NCI-H1694 (cell line): ENCODE measurements around the gene HSPH1.
"Not testable (repeated sequence)": the region's sequence is repeated elsewhere in the genome, so short reads cannot be mapped to it uniquely, and the experiment has no call there.

Experiments
- DNase-seq: peaks from one replicate; lab custom pipeline; 2025; lab: John Stamatoyannopoulos, UW

HSPH1 gene

GRCh38 chr13:31131470-31131961 lies 30.2 kb downstream of the HSPH1 start:
- no peak for DNase-seq

GRCh38 chr13:31129419-31129818 lies 32.3 kb downstream of the HSPH1 start:
- DNase-seq, result no peak

GRCh38 chr13:31124204-31124603 lies 37.5 kb downstream of the HSPH1 start:
- DNase-seq, result no peak

DNA sequence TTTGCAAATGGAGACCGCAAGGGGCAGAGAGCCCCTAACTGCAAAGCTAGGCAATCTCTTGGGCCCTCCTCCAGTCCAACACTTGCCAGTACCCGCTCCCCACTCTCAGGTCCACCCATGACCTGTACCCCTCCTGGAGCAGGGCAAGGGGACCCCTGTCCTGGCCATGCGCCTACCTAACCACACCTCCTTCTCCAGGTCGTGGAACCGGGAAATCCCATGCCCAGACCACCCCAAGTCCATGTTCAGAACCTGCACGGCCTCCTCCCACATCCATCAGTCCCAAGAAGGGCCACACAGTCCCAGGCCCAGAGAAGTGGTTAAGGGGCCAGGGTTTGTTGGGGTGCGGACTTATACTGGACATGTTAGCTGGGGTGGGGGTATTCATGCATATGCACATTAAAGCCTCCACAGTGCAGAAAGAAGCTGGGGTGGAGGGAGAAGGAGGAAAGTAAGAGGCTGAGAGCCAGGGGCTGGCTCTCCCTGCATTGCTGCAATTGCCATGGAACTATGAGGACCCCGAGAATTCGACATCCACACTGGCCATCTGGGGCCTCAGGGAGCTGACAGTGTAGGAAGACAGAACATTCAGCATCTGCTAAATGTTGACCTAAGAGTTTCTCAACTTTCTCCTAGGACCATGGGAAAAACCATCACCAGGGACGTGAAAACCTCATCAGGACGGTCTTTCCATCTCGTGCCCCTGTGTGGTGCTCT lies 39.0 kb downstream of the HSPH1 start:
- DNase-seq, result no peak

GRCh38 chr13:31122143-31122542 lies 39.6 kb downstream of the HSPH1 start:
- DNase-seq, result no peak

GRCh38 chr13:31121379-31122140 lies 40.1 kb downstream of the HSPH1 start:
- DNase-seq, result no peak

- no peak for DNase-seq
These were observed 41.6 kb downstream of the HSPH1 start for GRCh38 chr13:31119966-31120700.

DNA sequence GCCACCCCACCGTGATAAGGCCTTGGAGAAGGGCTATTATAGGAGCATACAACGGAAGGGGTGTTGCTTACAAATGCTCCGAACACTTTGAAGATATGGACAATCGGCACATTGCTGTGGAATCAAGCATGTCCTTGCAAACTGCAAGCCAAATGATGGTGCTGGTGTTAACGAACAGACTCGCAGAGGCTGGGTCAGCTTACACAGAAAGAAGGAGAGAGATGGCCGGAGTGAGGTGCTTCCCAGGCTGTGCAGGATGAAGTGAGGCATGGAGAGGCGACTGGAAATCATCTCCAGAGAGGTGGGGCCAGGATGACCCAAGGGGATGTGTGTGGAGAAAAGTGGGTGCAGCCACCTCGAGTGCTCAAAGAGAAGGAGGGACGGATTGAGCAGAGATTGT lies 42.2 kb downstream of the HSPH1 start:
- no peak for DNase-seq

GRCh38 chr13:31116224-31116623 lies 45.5 kb downstream of the HSPH1 start:
- no peak for DNase-seq

DNA sequence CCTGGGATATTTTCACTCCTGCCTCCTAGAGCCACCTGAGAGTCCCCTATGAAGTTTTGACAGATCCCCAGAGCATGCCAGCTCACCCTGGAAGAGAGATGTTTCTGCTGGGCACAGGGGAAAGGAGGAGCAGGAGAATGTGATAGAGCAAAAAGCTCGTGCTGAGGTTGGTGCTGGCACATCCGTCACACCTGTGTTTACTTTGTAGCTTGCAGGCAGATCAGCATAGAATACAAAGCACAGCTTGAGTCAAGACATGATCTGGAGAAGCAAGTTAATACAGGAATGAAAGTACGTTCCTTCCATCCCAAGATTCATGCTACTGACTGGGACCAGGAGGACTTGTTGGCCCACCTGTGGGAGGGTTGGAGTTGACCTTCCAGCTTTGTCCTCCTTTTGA lies 46.1 kb downstream of the HSPH1 start:
- no peak for DNase-seq

DNA sequence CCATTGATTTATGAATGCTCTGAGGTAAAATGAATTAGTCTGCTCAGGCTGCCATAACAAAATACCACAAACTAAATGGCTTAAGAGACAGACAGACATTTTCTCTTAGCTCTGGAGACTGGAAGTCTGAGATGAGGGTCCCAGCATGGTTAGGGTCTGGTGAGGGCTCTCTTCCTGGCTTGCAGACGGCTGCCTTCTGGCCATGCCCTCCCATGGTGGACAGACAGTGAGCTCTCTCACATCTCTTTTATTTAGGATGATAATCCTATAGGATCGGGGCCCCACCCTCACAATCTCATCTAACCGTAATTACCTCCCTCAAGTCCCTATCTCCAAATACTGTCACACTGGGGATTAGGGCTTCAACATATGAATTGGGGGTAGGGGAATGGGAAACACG lies 47.1 kb downstream of the HSPH1 start:
- DNase-seq, result no peak

DNA sequence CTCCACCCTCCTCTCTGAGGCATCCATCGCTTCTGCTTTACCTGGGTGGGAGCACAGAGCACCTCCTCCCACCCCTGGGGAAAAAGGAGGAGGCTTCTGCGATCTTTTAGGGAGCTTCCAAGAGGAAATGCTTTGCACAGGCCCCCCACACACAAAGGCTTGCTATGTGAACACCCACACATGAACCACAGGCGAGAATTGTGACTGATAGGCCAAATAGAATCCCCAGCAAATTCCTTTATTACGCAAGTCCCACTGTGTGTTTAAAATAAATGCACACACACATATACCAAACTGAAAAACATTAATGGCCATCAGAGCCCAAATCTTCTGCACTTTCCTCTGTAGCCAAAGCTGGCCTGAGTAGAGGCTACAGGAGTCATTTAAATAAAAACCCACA lies 50.6 kb downstream of the HSPH1 start:
- DNase-seq, result no peak

GRCh38 chr13:31110617-31111016 lies 51.1 kb downstream of the HSPH1 start:
- no peak for DNase-seq

GRCh38 chr13:31110169-31110568 lies 51.5 kb downstream of the HSPH1 start:
- DNase-seq, result no peak

DNA sequence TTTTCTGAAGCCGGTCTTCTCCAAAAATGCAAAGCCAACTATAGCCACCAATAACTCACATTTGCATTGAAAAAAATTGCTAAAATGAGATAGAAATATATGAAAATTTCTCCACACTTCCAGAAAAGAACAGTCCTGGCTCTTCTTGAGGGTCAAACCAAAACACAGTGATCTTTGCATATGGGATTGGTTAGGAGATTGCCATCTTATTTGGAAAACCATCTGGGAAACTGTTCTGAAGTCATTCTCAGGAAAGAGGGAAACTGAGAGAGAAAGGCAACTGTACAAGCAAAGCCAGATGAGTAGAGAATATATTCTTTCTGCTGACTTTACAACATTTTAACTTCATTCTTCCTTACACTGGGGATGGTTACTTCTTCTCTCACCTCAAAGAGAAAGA lies 54.6 kb downstream of the HSPH1 start:
- DNase-seq, result no peak

GRCh38 chr13:31105856-31106255 lies 55.8 kb downstream of the HSPH1 start:
- no peak for DNase-seq

GRCh38 chr13:31105020-31105795 lies 56.5 kb downstream of the HSPH1 start:
- DNase-seq, result no peak

- no peak for DNase-seq
These were observed 58.8 kb downstream of the HSPH1 start for GRCh38 chr13:31102905-31103304.

GRCh38 chr13:31101472-31102170 lies 60.1 kb downstream of the HSPH1 start:
- DNase-seq, result no peak

DNA sequence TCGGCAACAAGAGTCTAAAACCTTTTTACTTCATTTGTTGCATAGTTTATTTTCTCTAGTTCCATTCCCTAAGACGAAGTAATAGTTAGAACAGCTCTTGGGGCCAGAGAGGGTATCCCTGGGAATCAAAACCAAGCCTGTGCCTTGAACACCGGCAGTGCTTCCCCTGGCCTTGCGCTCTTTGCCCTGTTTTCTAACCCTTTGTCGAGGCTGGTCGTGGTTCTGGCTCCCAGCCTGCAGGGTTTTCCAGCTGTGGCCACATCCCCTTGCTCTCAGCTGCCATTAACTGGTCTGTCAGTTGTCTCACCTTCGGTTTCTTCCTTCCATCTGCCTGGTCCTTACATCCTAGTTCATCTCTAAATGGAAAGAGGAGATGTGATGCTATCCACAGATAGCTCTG lies 61.0 kb downstream of the HSPH1 start:
- no peak for DNase-seq

GRCh38 chr13:31097911-31098434 lies 63.7 kb downstream of the HSPH1 start:
- not testable (repeated sequence) for DNase-seq
